ENCODE results near the gene CUEDC2.
"Not testable (repeated sequence)": the region's sequence is repeated elsewhere in the genome, so short reads cannot be mapped to it uniquely, and the experiment has no call there.

- TF ChIP-seq CTCF (IDR thresholded peaks at IDR 0.05); ZFX (IDR thresholded peaks at IDR 0.05; ENCODE audit: borderline replicate concordance): not testable (repeated sequence)
Measured at GRCh38 chr10:102454662-102455487, 22.5 kb upstream of the CUEDC2 start.

Measured in 22Rv1 (cell line).